Loucy (cell line): ENCODE data around the gene SLC35G6.

Experiments used
- CTCF ChIP-seq: fragments of 200-600 bp; sonication (generic); conservative IDR thresholded peaks from 2 replicates; pipeline ENCODE4 v1.5.1; 2014; ENCODE audit warnings: mild to moderate bottlenecking, antibody characterized with exemption, low read length
- EZH2phosphoT487 ChIP-seq: fragments of 200-600 bp; IDR thresholded peaks from 2 replicates; pipeline ENCODE4 v1.6.1; 2018; ENCODE audit warnings: antibody characterized with exemption, mild to moderate bottlenecking, moderate library complexity, borderline replicate concordance

GRCh38 chr17:7479213-7480088 lies 1.8 kb upstream of the SLC35G6 start, which contains the start of gene ZBTB4:
- TF ChIP-seq CTCF (no peak), EZH2phosphoT487 (no peak)
